Measurements from ENCODE around the gene WDR59.
"Not testable (repeated sequence)": the region's sequence is repeated elsewhere in the genome, so short reads cannot be mapped to it uniquely, and the experiment has no call there.

DNA sequence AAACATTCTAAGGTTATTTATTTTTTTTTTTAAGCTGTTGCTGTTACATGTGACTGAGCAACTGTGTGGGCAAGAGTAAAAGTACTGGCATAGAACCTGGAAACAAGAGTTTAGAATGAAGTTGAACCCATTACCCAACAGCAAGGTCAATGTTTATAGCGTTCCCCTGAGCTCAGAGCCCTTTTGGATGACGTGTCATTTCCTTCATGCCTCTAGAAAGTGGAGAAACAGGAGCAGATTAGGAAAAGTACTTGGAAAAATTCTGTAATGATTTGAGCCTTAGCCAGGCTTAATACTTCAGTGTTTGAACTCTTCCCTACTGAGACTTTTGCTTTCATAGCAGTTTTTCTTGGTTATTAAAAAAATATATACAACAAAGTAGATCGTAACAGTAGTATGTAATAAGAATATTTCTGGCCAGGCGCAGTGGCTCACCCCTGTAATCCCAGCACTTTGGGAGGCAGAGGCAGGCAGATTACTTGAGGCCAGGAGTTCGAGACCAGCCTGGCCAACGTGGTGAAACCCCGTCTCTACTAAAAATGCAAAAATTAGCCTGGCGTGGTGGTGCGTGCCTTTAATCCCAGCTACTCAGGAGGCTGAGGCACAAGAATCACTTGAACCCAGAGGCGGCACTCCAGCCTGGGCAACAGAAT, 41.4 kb upstream of the WDR59 start:
- TF ChIP-seq, protein P1, sequence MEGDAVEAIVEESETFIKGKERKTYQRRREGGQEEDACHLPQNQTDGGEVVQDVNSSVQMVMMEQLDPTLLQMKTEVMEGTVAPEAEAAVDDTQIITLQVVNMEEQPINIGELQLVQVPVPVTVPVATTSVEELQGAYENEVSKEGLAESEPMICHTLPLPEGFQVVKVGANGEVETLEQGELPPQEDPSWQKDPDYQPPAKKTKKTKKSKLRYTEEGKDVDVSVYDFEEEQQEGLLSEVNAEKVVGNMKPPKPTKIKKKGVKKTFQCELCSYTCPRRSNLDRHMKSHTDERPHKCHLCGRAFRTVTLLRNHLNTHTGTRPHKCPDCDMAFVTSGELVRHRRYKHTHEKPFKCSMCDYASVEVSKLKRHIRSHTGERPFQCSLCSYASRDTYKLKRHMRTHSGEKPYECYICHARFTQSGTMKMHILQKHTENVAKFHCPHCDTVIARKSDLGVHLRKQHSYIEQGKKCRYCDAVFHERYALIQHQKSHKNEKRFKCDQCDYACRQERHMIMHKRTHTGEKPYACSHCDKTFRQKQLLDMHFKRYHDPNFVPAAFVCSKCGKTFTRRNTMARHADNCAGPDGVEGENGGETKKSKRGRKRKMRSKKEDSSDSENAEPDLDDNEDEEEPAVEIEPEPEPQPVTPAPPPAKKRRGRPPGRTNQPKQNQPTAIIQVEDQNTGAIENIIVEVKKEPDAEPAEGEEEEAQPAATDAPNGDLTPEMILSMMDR (IDR thresholded peaks at IDR 0.05; ENCODE audit: low read length): not testable (repeated sequence)
- TF ChIP-seq EZH2 (optimal IDR thresholded peaks at IDR 0.05; ENCODE audit: low read depth, low read length): not testable (repeated sequence)
